ENCODE measurements around the gene TNF.

Gene TNF

DNA sequence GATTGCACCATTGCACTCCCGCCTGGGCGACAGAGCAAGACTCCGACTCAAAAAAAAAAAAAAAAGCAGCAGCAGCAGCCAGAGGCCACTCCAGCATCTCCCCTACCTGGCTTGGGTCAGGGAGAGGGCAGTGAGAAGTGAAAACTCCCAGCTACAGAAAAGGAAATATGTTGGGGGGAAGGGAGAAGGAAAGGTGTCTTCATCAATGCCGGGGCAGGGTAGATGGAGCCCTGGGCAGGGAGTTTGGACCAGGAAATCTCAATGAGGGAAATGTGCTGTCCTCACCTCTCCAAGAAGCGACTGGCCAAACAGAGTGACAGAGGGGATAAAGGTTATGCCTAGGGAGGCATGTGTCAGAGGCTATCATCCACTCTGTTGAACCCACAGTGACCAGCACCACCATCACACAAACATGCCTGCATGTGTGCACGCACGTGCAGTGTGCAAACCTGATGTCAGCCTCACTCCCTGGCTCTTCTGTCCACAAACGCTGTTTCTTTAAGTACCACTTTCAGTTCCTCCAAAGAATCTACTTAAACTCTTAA, 38.8 kb downstream of the TNF start:
- no peaks in the 10 kb centered on the region for H3K27me3 ChIP-seq (ENCODE audit: control insufficient read depth, insufficient read depth, low read length)
- H3K36me3 ChIP-seq (ENCODE audit: control insufficient read depth, insufficient read depth, low read length), result no peaks in the 10 kb centered on the region

DNA sequence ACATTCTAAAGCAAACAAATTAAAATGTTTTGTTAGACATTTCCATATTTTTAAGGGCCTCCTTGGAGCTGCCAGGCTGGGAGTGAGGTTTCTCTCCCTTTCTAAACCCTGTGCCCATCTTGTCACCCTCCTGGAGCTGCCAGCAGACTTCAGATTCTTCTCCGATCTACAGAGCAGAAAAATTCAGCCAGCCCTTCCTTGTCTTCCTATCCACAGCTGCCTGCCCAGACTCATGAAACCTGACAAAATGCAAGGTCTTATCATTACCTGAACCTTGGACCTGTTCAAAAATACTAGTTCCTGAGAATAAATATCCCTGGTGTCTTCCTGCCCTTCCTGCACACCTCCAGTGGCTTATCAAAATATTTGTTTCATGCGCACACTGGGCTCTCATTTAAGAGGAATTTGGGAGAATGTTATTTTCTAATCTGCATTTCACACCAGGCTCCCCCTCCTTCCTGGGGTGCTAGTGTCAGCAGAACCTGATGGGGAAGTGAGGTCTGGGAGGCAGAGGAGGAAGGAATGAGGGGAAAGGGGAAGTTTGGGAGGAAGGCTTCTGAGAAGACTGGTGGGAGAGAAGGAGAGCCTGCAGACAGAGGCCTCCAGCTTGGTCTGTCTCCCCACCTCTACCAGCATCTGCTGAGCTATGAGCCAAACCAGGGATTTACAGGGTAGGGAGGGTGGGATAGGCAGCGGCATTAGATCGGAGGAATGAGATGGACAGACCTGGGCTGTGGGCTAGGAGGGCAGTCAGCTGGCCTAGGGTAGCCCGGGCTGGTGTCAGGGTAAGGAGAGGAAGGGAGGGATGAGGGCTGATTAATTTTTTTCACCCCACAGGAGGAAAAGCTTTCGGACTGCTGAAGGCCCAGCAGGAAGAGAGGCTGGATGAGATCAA, 39.6 kb downstream of the TNF start, which contains the start of gene AIF1:
Gene AIF1 (plus strand): TSS at position 551 of the 895 bp plus-strand sequence. CDS start 96 bp downstream, at position 647.
- Histone ChIP-seq H2AFZ (peak within 1 kb of the TSS; percentile 89), H3K27ac (peak within 1 kb of the TSS; percentile 77), H3K9ac (no peak within 1 kb of the TSS), H3K36me3 (ENCODE audit: control insufficient read depth, insufficient read depth, low read length) (no peaks in the 10 kb centered on the region), H3K79me2 (no peaks in the 10 kb centered on the region), H3K4me3 (ENCODE audit: low read depth, low read length) (no peak within 1 kb of the TSS), H3K4me2 (ENCODE audit: low read length) (no peak within 1 kb of the TSS), H3K9me3 (ENCODE audit: control insufficient read depth, low read length) (no peaks in the 10 kb centered on the region), H3K27me3 (ENCODE audit: control insufficient read depth, insufficient read depth, low read length) (no peaks in the 10 kb centered on the region), H3K4me1 (peaks cover 16% of the 10 kb centered on the region)
- TF ChIP-seq, protein P1, sequence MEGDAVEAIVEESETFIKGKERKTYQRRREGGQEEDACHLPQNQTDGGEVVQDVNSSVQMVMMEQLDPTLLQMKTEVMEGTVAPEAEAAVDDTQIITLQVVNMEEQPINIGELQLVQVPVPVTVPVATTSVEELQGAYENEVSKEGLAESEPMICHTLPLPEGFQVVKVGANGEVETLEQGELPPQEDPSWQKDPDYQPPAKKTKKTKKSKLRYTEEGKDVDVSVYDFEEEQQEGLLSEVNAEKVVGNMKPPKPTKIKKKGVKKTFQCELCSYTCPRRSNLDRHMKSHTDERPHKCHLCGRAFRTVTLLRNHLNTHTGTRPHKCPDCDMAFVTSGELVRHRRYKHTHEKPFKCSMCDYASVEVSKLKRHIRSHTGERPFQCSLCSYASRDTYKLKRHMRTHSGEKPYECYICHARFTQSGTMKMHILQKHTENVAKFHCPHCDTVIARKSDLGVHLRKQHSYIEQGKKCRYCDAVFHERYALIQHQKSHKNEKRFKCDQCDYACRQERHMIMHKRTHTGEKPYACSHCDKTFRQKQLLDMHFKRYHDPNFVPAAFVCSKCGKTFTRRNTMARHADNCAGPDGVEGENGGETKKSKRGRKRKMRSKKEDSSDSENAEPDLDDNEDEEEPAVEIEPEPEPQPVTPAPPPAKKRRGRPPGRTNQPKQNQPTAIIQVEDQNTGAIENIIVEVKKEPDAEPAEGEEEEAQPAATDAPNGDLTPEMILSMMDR (IDR thresholded peaks at IDR 0.05), result no peak

More for the DNA sequence above, 38.8 kb downstream of the TNF start:
- Histone ChIP-seq H3K4me2 (ENCODE audit: low read length) (no peak overlapping the region), H3K9me3 (ENCODE audit: control insufficient read depth, low read length) (no peaks in the 10 kb centered on the region), H2AFZ (peak overlapping the region; percentile 89), H3K4me1 (peaks cover 21% of the 10 kb centered on the region), H3K9ac (no peak overlapping the region), H3K27ac (peak overlapping the region; percentile 77), H3K79me2 (no peaks in the 10 kb centered on the region), H3K4me3 (ENCODE audit: low read depth, low read length) (no peak overlapping the region)
- TF ChIP-seq, protein P1 (IDR thresholded peaks at IDR 0.05), result no peak

DNA sequence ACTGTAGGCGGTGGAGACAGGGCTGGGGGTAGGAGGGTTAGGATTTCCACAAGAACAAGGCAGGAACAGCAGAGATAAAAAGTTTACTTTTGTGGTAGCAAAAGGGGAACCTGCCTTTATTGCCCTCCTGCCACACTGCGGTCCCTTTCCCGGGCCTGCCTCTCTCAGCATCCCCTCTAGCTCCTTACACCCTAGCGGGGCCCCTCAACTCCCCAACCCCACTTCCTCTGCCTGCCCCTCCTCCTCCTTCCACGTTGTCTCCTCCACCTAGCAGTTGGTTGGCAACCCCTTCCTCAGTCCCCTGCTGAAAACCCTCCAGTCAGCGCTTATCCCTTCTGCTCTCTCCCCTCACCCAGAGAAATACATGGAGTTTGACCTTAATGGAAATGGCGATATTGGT, 40.4 kb downstream of the TNF start:
- no peaks in the 10 kb centered on the region for H3K36me3 ChIP-seq (ENCODE audit: control insufficient read depth, insufficient read depth, low read length)
- H3K4me2 ChIP-seq (ENCODE audit: low read length), result no peak overlapping the region
- no peak overlapping the region for H3K4me3 ChIP-seq (ENCODE audit: low read depth, low read length)
- no peak overlapping the region for H3K27ac ChIP-seq
- no peaks in the 10 kb centered on the region for H3K27me3 ChIP-seq (ENCODE audit: control insufficient read depth, insufficient read depth, low read length)
- no peak overlapping the region for H2AFZ ChIP-seq
- H3K4me1 ChIP-seq, result peaks cover 13% of the 10 kb centered on the region
- TF ChIP-seq, protein P1 (IDR thresholded peaks at IDR 0.05), result no peak
- no peak overlapping the region for H3K9ac ChIP-seq
- H3K9me3 ChIP-seq (ENCODE audit: control insufficient read depth, low read length), result no peaks in the 10 kb centered on the region
- H3K79me2 ChIP-seq, result no peaks in the 10 kb centered on the region

DNA sequence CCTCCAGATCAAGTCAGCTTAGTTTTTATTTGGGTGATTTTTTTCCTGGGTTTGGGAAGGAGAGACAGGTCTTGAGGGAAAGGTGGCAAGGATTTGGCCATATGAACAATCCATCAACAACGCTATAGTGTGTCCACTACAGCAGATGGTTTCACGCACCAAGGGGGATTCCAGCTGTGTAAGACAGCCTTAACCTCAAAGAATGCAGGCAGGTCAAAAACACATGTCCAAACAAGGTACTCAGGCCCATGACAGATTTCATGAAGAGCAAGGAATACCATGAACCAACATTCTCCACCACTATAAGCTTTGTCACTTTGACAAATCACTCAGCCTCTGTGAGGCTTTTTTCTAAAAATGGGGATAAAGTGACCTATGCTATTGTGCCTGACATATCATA, 41.6 kb downstream of the TNF start:
- TF ChIP-seq, protein P1 (IDR thresholded peaks at IDR 0.05), result no peak
- Histone ChIP-seq H3K4me1 (peaks cover 20% of the 10 kb centered on the region), H3K79me2 (peaks cover 6% of the 10 kb centered on the region), H2AFZ (no peak overlapping the region), H3K36me3 (ENCODE audit: control insufficient read depth, insufficient read depth, low read length) (no peaks in the 10 kb centered on the region), H3K27me3 (ENCODE audit: control insufficient read depth, insufficient read depth, low read length) (no peaks in the 10 kb centered on the region), H3K27ac (no peak overlapping the region), H3K9ac (no peak overlapping the region), H3K4me3 (ENCODE audit: low read depth, low read length) (no peak overlapping the region), H3K4me2 (ENCODE audit: low read length) (no peak overlapping the region), H3K9me3 (ENCODE audit: control insufficient read depth, low read length) (no peaks in the 10 kb centered on the region)
